Measurements from ENCODE around the gene ELL2. TPM values are rescaled to one million over a fixed set of nuclear protein-coding genes. Genes with fewer than 3 reads are reported as not detected.

Gene ELL2
- total and polyA plus RNA-seq, 2 of the 13 experiments (the other 11 are each of a cell fraction or from before 2014, with no cell fraction given) = 78.9 to 97.1 TPM

- POLR2A ChIA-PET = no interaction called here
- H3K9me3 ChIP-seq (ENCODE audit: low read length) = no peaks in the 10 kb centered on the region
- in situ Hi-C loops (cut with HindIII; ENCODE audit: extremely low pct_ligation_motif_present, low pct_unique_long_range_greater_than_20kb) (no loop called here), intact Hi-C loops (cut with micrococcal nuclease; ENCODE audit: unreplicated experiment) (loop anchor here (10.0 kb wide), 1 partner anchor 440 kb away; no protein-coding TSS in a partner anchor)
- peaks cover 22 to 90% of the 10 kb centered on the region in 2 experiments for H3K36me3 ChIP-seq (replicated peaks in 1 of 2; ENCODE audit: control insufficient read depth in 1 of 2, insufficient read depth in 2 of 2, low read length in 2 of 2)
- H4K20me1 ChIP-seq (ENCODE audit: insufficient read depth, low read length) = no peaks in the 10 kb centered on the region
- TF ChIP-seq RBM22 (optimal IDR thresholded peaks at IDR 0.05; ENCODE audit: low read length) (peak; percentile 65), MEIS2 (CRISPR knock-in tag; IDR thresholded peaks at IDR 0.05) (no peak)
- CTCF ChIA-PET (ENCODE audit: low intra/inter-chr PET ratio, low total read pairs) = no interaction called here
- 98% methylated on average over 3 of the region's 3 CpGs for WGBS (ENCODE audit: low lambda C conversion rate)
- DNase-seq (ENCODE audit: low spot score) = no peak
- H3K4me1 ChIP-seq (ENCODE audit: insufficient read depth, low read length) = peaks cover 48% of the 10 kb centered on the region
- BruUV-seq (replicated peaks) = no TSS peak
- no peaks in the 10 kb centered on the region; a peak in 1 of 5 replicates for H3K27me3 ChIP-seq (ENCODE audit: control insufficient read depth in 1 of 2, insufficient read depth in 2 of 2, low read length in 2 of 2)
- H3K4me2 ChIP-seq (ENCODE audit: low read depth, low read length) = no peak overlapping the region
- H3K79me2 ChIP-seq (ENCODE audit: insufficient read depth, low read length) = peaks cover 5% of the 10 kb centered on the region
- ATAC-seq = no peak
- no peak overlapping the region for H3K4me3 ChIP-seq (replicated peaks in 1 of 3; ENCODE audit: insufficient read depth in 1 of 3, low read depth in 2 of 3, low read length in 3 of 3)
- FAIRE-seq = no peak
- H2AFZ ChIP-seq (ENCODE audit: low read length) = no peak overlapping the region
- H3K27ac ChIP-seq (ENCODE audit: extremely low read length, insufficient read depth, low read length) = no peak overlapping the region
- no peak overlapping the region for H3K9ac ChIP-seq (ENCODE audit: insufficient read depth, low read depth, low read length)
Observed at GRCh38 chr5:95895251-95895650, 66.4 kb downstream of the ELL2 start.

DNA sequence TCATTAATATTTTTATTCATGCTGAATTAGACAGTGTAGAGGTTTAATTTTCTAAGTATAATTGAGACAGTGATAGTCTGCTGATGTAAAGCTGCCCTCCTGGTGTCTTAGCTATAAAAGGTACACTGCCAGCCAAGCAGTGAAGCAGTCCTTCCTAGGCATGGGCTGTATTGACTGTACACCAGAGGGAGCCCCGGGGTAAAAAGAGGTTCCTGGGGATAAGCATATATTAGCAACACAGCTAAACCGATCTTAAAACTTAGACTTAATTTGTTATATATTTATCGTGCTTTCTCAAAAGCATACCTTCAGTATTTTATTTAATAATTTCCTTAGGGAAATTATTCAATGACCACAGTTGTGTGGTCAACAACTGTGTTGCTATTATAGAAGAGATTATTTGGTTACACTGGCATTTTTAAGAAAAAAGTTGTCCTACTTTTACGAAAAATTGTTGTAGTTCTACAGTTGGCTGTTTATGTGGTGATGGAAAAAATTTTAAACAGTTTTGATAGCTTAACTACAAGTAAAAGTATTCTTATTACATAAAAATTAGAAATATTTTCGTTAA is 68.8 kb downstream of the ELL2 start:
- CTCF ChIA-PET (ENCODE audit: low intra/inter-chr PET ratio, low total read pairs) = interaction anchor here (1.2 kb wide), 2 partner anchors 34 to 443 kb away, joined by 3 to 5 read pairs; no protein-coding TSS in a partner anchor
- H3K27ac ChIP-seq (ENCODE audit: extremely low read length, insufficient read depth, low read length) = no peak overlapping the region
- WGBS (ENCODE audit: low lambda C conversion rate) = 93% methylated on average over 5 of the region's 5 CpGs
- H4K20me1 ChIP-seq (ENCODE audit: insufficient read depth, low read length) = no peaks in the 10 kb centered on the region
- no TSS peak for BruUV-seq (replicated peaks)
- no peak overlapping the region for H2AFZ ChIP-seq (ENCODE audit: low read length)
- ATAC-seq = peak; percentile 76
- DNase-seq (ENCODE audit: low spot score) = peak; percentile 48
- peaks cover 2% of the 10 kb centered on the region for H3K79me2 ChIP-seq (ENCODE audit: insufficient read depth, low read length)
- peaks cover 53% of the 10 kb centered on the region for H3K4me1 ChIP-seq (ENCODE audit: insufficient read depth, low read length)
- H3K27me3 ChIP-seq (ENCODE audit: control insufficient read depth in 1 of 2, insufficient read depth in 2 of 2, low read length in 2 of 2) = no peaks in the 10 kb centered on the region
- in situ Hi-C loops (cut with HindIII; ENCODE audit: extremely low pct_ligation_motif_present, low pct_unique_long_range_greater_than_20kb) = no loop called here
- TF ChIP-seq, protein P1, sequence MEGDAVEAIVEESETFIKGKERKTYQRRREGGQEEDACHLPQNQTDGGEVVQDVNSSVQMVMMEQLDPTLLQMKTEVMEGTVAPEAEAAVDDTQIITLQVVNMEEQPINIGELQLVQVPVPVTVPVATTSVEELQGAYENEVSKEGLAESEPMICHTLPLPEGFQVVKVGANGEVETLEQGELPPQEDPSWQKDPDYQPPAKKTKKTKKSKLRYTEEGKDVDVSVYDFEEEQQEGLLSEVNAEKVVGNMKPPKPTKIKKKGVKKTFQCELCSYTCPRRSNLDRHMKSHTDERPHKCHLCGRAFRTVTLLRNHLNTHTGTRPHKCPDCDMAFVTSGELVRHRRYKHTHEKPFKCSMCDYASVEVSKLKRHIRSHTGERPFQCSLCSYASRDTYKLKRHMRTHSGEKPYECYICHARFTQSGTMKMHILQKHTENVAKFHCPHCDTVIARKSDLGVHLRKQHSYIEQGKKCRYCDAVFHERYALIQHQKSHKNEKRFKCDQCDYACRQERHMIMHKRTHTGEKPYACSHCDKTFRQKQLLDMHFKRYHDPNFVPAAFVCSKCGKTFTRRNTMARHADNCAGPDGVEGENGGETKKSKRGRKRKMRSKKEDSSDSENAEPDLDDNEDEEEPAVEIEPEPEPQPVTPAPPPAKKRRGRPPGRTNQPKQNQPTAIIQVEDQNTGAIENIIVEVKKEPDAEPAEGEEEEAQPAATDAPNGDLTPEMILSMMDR (CRISPR knock-in tag; IDR thresholded peaks at IDR 0.05) = peak; percentile 59
- TF ChIP-seq ZNF576 (CRISPR knock-in tag; IDR thresholded peaks at IDR 0.05) (no peak), STAG1 (CRISPR knock-in tag; IDR thresholded peaks at IDR 0.05) (peak; percentile 78), GATAD2A (CRISPR knock-in tag; IDR thresholded peaks at IDR 0.05) (0 out of 2 replicates have a peak, but pooled peaks have one; percentile 50), FOSL2 (CRISPR knock-in tag; IDR thresholded peaks at IDR 0.05) (no peak), SMC3 (IDR thresholded peaks at IDR 0.05; ENCODE audit: low read length) (peak; percentile 76; the same call in 1 of the 2 replicates), RAD21 (CRISPR knock-in tag; IDR thresholded peaks at IDR 0.05) (peak; percentile 72), UBTF (CRISPR knock-in tag; IDR thresholded peaks at IDR 0.05) (no peak)
- TF ChIP-seq, protein P2, sequence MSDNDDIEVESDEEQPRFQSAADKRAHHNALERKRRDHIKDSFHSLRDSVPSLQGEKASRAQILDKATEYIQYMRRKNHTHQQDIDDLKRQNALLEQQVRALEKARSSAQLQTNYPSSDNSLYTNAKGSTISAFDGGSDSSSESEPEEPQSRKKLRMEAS (IDR thresholded peaks at IDR 0.05) = no peak
- no peak for FAIRE-seq
- H3K9ac ChIP-seq (ENCODE audit: insufficient read depth, low read depth, low read length) = no peak overlapping the region
- H3K4me3 ChIP-seq (replicated peaks in 1 of 3; ENCODE audit: insufficient read depth in 1 of 3, low read depth in 2 of 3, low read length in 3 of 3) = no peak overlapping the region
- POLR2A ChIA-PET = interaction anchor here (1.0 to 1.1 kb wide), 3 partner anchors 13 to 28 kb away, joined by 3 read pairs; no protein-coding TSS in a partner anchor
- no peak overlapping the region for H3K4me2 ChIP-seq (ENCODE audit: low read depth, low read length)
- H3K36me3 ChIP-seq (replicated peaks in 1 of 2; ENCODE audit: control insufficient read depth in 1 of 2, insufficient read depth in 2 of 2, low read length in 2 of 2) = peaks cover 20 to 83% of the 10 kb centered on the region in 2 experiments
- H3K9me3 ChIP-seq (ENCODE audit: low read length) = no peaks in the 10 kb centered on the region
- intact Hi-C loops (cut with micrococcal nuclease; ENCODE audit: unreplicated experiment) = loop anchor here (10.0 kb wide), 1 partner anchor 442 kb away; no protein-coding TSS in a partner anchor

Data from HepG2 (cell line).